ENCODE results near the gene MLYCD.
A peak's percentile ranks its signal among the peaks of the same experiment; 100 is the strongest.

The MLYCD gene

GRCh38 chr16:83898463-83899271 lies at the start of gene MLYCD:
Gene MLYCD, plus strand, starts transcription at chr16:83899115. Its CDS starts 30 bp downstream, at chr16:83899145.
- peak; percentile 92 for DNase-seq

- DNase-seq = no peak
Measured at GRCh38 chr16:83849421-83849820, 49.5 kb upstream of the MLYCD start.

DNA sequence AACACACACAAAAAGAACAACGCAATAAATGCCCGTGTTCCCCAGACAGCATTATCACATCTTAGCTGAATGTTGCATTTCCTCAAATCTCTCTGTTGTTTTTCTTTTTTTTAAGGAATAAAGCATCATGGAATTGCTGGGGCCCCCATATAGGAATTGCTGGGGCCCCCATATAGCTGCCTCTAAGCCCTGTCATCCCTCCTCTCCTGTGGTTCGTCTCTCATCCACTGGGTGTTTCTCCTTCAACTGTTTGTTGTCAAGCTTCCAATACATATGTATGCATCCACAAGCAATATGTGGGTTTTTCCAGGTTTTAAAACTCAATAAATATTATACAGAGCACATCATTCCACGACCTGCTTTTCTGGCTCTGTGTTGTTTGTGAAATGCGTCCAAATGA lies 48.0 kb upstream of the MLYCD start:
- DNase-seq = no peak

GRCh38 chr16:83851473-83851872 lies 47.4 kb upstream of the MLYCD start:
- no peak for DNase-seq

DNA sequence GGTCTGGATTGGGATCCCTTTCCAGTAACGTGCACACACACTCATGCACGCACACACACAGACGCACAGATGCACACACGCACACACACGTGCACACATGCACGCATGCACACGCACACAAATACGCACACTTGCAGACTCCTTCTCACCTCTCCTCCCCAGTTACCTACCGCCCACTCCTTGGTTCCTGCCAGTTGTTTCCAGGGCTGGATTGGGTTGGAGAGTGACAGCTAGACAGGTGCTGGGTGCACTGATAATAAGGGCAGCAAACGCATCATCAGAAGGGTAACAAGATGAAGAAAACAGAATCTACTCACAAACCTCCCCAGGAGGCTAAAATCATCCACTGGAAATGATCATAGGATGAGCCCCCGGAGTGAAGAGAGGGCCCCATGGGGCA lies 46.1 kb upstream of the MLYCD start:
- DNase-seq = no peak

GRCh38 chr16:83853834-83854233 lies 45.1 kb upstream of the MLYCD start:
- no peak for DNase-seq

DNA sequence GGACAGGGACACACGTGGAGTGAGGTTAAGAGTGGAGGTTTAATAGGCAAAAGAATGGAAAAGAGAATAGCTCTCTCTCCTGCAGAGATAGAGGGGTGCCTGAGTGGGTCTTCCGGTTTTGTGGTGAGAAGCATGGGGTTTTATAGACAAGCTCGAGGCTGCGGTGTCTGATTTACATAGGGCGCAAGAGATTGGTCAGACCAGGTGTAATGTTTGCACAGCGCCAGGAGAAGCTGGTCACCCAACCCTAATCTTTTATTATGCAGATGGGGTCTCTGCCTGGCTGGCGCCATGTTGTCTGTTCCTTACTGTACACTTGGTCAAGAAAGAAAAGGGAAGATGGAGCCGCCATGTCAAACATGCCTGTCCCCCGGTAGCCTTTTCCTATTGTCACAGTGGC lies 44.5 kb upstream of the MLYCD start:
- DNase-seq = no peak

GRCh38 chr16:83856792-83857191 lies 42.1 kb upstream of the MLYCD start:
- DNase-seq = no peak

GRCh38 chr16:83859265-83859664 lies 39.6 kb upstream of the MLYCD start:
- DNase-seq = no peak

GRCh38 chr16:83862661-83863060 lies 36.3 kb upstream of the MLYCD start:
- DNase-seq = no peak

DNA sequence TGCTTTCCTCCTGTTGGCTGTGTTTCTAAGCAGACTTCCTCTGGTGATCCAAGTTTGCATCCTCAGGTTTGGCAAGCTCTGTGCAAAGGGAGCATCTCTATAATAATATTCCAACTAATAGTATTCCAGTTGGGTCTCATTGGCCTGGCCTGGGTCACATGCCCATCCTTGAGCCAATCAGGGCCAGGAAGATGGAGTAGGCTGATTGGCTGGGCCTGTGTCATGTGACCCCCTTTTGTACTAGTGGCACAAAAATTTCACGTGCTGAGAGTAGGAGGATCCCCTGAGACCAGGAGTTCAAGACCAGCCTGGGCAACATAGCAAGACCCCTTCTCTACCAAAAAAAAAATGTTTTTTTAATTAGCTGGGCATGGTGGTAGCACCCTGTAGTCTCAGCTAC lies 35.2 kb upstream of the MLYCD start:
- no peak for DNase-seq

GRCh38 chr16:83870830-83871229 lies 28.1 kb upstream of the MLYCD start:
- DNase-seq = no peak

- peak; percentile 64 for DNase-seq
Measured at GRCh38 chr16:83878838-83879237, 20.1 kb upstream of the MLYCD start.

DNA sequence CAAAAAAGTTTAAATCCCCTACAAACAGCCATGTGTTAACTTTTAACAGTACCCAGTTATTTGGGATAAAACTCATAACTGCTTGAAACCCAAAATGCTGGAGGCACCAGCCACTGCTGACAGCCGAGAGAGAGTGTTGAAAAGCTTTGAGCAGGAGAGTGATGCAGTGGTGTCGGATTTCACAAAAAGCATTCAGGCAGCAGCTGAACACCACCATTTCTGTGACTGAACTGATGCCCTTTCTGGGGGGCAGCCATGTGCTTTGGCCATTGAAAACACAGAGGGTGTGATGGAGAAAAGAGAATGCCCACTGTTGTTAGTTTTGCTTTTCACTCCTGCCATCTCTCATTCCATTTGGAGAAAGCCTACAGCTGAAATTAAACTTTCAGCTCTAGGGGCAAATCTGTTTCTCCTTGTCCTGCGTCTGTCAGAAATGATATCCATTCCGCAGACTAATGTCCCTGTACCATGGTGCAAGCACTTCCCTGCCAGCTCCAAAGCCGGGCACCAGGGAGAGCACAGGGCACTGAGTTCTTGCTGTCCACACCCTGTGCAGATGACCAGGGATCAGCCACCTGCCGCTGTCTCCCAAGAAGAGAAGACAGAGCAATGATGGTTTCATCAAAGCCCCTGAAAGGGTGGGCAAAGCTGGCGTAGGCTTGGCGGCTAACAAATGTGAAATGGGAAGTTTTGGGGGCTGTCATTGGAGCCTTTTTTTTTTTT lies 16.6 kb upstream of the MLYCD start:
- DNase-seq = no peak

- no peak for DNase-seq
Measured at GRCh38 chr16:83886199-83886971, 12.5 kb upstream of the MLYCD start.

- DNase-seq = peak; percentile 44
Measured at GRCh38 chr16:83887080-83887479, 11.8 kb upstream of the MLYCD start.

- no peak for DNase-seq
Measured at GRCh38 chr16:83887564-83887963, 11.4 kb upstream of the MLYCD start.

DNA sequence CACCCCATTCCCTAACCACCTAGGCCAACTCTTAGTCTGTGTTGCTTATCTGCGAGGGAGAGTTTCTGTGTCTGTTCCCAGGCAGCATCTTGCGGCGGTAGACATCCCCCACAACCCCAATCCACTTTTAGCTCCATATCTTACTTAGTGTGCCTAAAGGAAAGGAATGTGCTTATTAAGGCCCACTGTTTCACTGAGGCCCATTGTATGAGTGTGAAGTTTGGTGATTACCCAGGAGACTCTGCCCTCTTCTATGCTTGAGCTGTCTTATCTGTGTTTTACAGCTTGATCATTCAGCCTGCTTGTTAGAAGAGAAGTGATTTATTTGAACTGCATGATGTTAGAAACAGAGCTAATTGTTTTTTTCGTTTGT lies 10.3 kb upstream of the MLYCD start:
- DNase-seq = peak; percentile 77

- DNase-seq = no peak
Measured at GRCh38 chr16:83890359-83890758, 8.6 kb upstream of the MLYCD start.

- no peak for DNase-seq
Measured at GRCh38 chr16:83891742-83892141, 7.2 kb upstream of the MLYCD start.

GRCh38 chr16:83895243-83895642 lies 3.7 kb upstream of the MLYCD start:
- no peak for DNase-seq

GRCh38 chr16:83895942-83896341 lies 3.0 kb upstream of the MLYCD start:
- DNase-seq = no peak

DNA sequence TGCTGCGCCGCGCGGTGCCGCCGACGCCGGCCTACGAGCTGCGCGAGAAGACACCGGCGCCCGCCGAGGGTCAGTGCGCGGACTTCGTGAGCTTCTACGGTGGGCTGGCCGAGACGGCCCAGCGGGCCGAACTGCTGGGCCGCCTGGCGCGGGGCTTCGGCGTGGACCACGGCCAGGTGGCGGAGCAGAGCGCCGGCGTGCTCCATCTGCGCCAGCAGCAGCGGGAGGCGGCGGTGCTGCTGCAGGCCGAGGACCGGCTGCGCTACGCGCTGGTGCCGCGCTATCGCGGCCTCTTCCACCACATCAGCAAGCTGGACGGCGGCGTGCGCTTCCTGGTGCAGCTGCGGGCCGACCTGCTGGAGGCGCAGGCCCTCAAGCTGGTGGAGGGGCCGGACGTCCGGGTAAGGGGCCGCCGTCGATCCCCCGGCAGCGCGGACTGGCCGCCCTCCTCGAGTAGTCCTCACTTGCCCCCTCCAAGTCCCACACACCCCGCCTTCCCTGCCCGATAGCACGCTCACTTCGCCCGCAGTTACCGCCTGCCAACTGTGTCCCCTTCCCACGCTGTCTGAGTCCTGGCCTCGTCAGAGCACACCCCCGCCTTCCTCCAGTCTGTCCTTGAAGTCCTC lies 470 bp downstream of the MLYCD start:
- DNase-seq = peak; percentile 81
